Heart right ventricle (tissue), 16 donors: ENCODE data around the gene TMEM167B. TPM values are rescaled to one million over a fixed set of nuclear protein-coding genes. Genes with fewer than 3 reads are reported as not detected.

ENCODE experiments used
- ATAC-seq, 8 donors: fragments of 200-7000 bp; cut with Tn5 transposase; one replicate each; pipeline ENCODE4 v1.9.1; 2020; ENCODE audit warnings: mild to moderate bottlenecking in 8 of 8, moderate library complexity in 8 of 8, moderate number of reproducible peaks in 1 of 8
- DNase-seq, 2 donors: peaks; one replicate each; pipeline ENCODE4 v3.0.0-alpha.2; 2020
- H3K27ac ChIP-seq, 10 donors: fragments of 200-600 bp; sonication (generic) in 2 of 10; one replicate each; pipeline versions ENCODE4 v1.5.0 to v1.8.0; 2020 to 2022; ENCODE audit warnings: mild to moderate bottlenecking in 3 of 10
- H3K27me3 ChIP-seq, 7 donors: fragments of 200-600 bp; one replicate each; pipeline ENCODE4 v1.8.0; 2021 to 2022; ENCODE audit warnings: mild to moderate bottlenecking in 2 of 7
- H3K36me3 ChIP-seq, 9 donors: fragments of 200-600 bp; sonication (generic) in 1 of 9; one replicate each; pipeline versions ENCODE4 v1.5.0 to v1.8.0; 2020 to 2022; ENCODE audit warnings: mild to moderate bottlenecking in 2 of 9
- H3K4me1 ChIP-seq, 9 donors: fragments of 200-600 bp; sonication (generic) in 1 of 9; one replicate each; pipeline versions ENCODE4 v1.5.0 to v1.8.0; 2020 to 2022; ENCODE audit warnings: mild to moderate bottlenecking in 4 of 9
- H3K4me3 ChIP-seq, 10 donors: fragments of 200-600 bp; sonication (generic) in 2 of 10; one replicate each; pipeline versions ENCODE4 v1.5.0 to v1.8.0; 2020 to 2022; ENCODE audit warnings: mild to moderate bottlenecking in 7 of 10, moderate library complexity in 2 of 10
- H3K9me3 ChIP-seq, 11 donors: fragments of 200-600 bp in 10 of 11; sonication (generic) in 2 of 11; one replicate each; pipeline versions ENCODE4 v1.5.0 to v1.8.0; 2013 to 2022; ENCODE audit warnings: mild to moderate bottlenecking in 2 of 11, control low read depth in 1 of 11, moderate library complexity in 1 of 11
- CTCF ChIP-seq, 9 donors: fragments of 200-600 bp; sonication (generic) in 2 of 9; IDR thresholded peaks; one replicate each; pipeline versions ENCODE4 v1.5.0 to v1.8.0; 2021 to 2022; ENCODE audit warnings: antibody characterized with exemption in 9 of 9, mild to moderate bottlenecking in 5 of 9, moderate library complexity in 1 of 9
- WGBS, 2 donors: extraction: QIAGEN DNeasy Blood & Tissue Kit; methylation state at CpG; one replicate each; pipeline ENCODE4 v1.1.7; 2013; ENCODE audit warnings: inconsistent platforms in 1 of 2; 5-methylcytosine and 5-hydroxymethylcytosine counted together
- intact Hi-C, 10 donors: fragments of 100-400 bp; cut with DNase I; formaldehyde crosslinking; loops; one replicate each; pipeline versions ENCODE4 v1.11.1 to v1.14.2; 2022
- polyA plus RNA-seq, 2 donors: library from polyadenylated mRNA; stranded (reverse); fragments of 200-250 nt; gene quantifications; one replicate each; pipeline ENCODE4 v1.2.3, GENCODE V29; 2013
- total RNA-seq, 10 donors: library from RNA; stranded (reverse); fragmentation: NEBNext Ultra II Directional in 3 of 10; extraction: Animal tissue kit (Norgen Biotek cat#: 25700) in 3 of 10; gene quantifications; one replicate each; pipeline versions ENCODE4 v1.2.1 to v1.2.4, GENCODE V29; 2021 to 2023
- donor health status: Arrhythmogenic right ventricular cardiomyopathy.
- donor health status: ischemic (EF 13 %, LVEDD 7.1; RV severe dilation, severe dysfunction).
- donor health status: healthy with polysubstance abuse.
- donor health status: DM: no; HTN: yes; CAD: no.
- donor health status: DM: no; HTN: no; CAD: no.
- donor health status: ischemic (EF 25% LVEDD 6.9; RV normal size, moderate dysfunction).
- donor health status: ischemic (EF 25% LVEDD 5.7; RV mildly dilated, moderate dysfunction).
- donor health status: healthy.
- donor health status: DM: yes; HTN: yes; CAD: no.
- donor health status: Ischemic cardiomyopathy.
- donor health status: ischemic (EF 35%, LVEDD 5.7; RV mildly dilated, moderate dysfunction).
- donor health status: nonischemic (EF 11% LVEDD 7.7; RV severe dilation, severe dysfunction).
- donor health status: DM: yes; HTN: yes; CAD: no.
- donor health status: PGD.
- donor health status: ischemic (EF 29% LVEDD 5.4; RV normal size, mild dysfunction).
- donor health status: nonischemic (EF 23%, LVEDD 6.1; RV moderate dilation, normal function).

Gene TMEM167B
- total and polyA plus RNA-seq, 12 donors = 12.0 to 52.9 (median 40.5) TPM

DNA sequence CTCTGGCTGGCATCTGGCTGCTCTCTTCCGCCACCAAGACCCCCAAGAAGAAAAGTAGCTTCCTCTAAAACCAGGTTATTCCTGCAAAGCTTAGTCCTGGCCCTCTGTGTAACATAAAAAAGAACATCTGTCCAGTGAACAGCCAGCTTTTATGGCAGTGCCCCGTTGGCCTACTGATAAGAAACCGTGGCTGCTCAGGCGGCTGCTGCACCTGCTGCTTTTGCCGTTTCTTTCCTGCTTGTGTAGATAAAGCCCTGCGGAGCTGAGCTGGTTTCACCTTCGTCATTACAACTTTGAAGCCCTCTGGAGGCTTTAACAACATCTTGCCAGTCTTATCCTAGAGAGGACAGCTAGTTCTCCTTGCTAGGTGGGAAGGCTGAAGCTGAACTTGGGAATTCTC, 43.9 kb downstream of the TMEM167B start:
- TF ChIP-seq CTCF (IDR thresholded peaks at IDR 0.05) = no peak
- intact Hi-C loops = no loop called here
- no peak for DNase-seq
- ATAC-seq = peak in 3 of 8 donors; percentile 17 to 49 (median 33)
- no peaks in the 10 kb centered on the region for H3K27me3 ChIP-seq
- peaks cover 0 to 18% (median 13%) of the 10 kb centered on the region in 9 donors for H3K4me1 ChIP-seq
- no peak overlapping the region for H3K4me3 ChIP-seq
- peak overlapping the region in 2 of 10 donors; percentile 13 to 40 for H3K27ac ChIP-seq
- WGBS, 2 donors = 32 to 40% methylated on average over 7 of the region's 7 CpGs
- no peaks in the 10 kb centered on the region for H3K9me3 ChIP-seq
- H3K36me3 ChIP-seq = no peaks in the 10 kb centered on the region

DNA sequence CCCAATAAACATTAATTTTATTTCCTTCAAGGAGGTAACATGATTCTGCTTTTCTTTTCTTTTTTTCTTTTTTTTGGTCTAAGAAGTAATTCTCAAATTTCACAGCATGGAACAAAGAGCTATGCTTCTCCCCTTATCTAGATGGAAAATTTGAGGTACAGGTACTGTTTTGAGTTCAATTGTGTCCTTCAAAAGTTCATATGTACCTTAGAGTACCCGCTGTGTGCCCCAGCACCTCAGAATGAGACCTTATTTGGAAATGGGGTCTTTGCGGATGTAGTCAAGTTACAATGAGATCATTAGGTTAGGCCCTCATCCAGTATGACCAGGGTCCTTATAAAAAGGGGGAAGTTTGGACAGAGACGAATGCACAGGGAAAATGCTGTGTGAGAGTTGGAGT, 45.4 kb downstream of the TMEM167B start:
- no peak for DNase-seq
- Histone ChIP-seq H3K4me1 (peaks cover 0 to 18% (median 13%) of the 10 kb centered on the region in 9 donors), H3K27me3 (no peaks in the 10 kb centered on the region), H3K36me3 (no peaks in the 10 kb centered on the region), H3K9me3 (no peaks in the 10 kb centered on the region), H3K27ac (no peak overlapping the region), H3K4me3 (no peak overlapping the region)
- intact Hi-C loops = no loop called here
- ATAC-seq = no peak
- no peak for TF ChIP-seq CTCF (IDR thresholded peaks at IDR 0.05)
- WGBS, 2 donors = 88 to 93% methylated on average over 3 of the region's 3 CpGs

GRCh38 chr1:109136766-109137165, 46.2 kb downstream of the TMEM167B start:
- TF ChIP-seq CTCF (IDR thresholded peaks at IDR 0.05) = no peak
- ATAC-seq (no peak), DNase-seq (no peak)
- H3K27me3 ChIP-seq = no peaks in the 10 kb centered on the region
- 85 to 88% methylated on average over 6 of the region's 6 CpGs for WGBS, 2 donors
- intact Hi-C loops = no loop called here
- peaks cover 0 to 18% (median 13%) of the 10 kb centered on the region in 9 donors for H3K4me1 ChIP-seq
- no peaks in the 10 kb centered on the region for H3K9me3 ChIP-seq
- no peak overlapping the region for H3K4me3 ChIP-seq
- no peak overlapping the region for H3K27ac ChIP-seq
- no peaks in the 10 kb centered on the region for H3K36me3 ChIP-seq

DNA sequence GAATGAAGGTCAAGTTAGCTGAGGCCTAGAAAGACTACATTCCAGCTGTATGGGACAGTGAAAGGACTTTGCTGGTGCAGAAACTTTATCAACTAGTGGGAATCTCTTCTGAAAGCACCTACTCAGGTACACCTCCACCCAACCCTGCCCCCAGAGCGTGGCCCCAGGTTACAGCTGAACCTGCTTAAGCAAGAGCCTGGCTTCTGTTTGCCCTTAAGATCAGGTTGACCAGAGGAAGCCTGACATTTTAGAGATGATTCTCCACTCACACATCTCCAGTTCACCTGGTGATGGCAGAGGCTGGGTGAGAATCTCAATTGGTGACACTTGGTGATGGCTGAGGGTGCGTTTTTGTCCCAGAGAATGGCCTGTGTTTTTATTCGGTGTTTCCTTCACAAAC, 47.4 kb downstream of the TMEM167B start:
- ATAC-seq (no peak), DNase-seq (no peak)
- no peaks in the 10 kb centered on the region for H3K36me3 ChIP-seq
- H3K27ac ChIP-seq = no peak overlapping the region
- TF ChIP-seq CTCF (IDR thresholded peaks at IDR 0.05) = no peak
- WGBS, 2 donors = 81 to 93% methylated on average over 3 of the region's 3 CpGs
- H3K4me1 ChIP-seq = peaks cover 0 to 18% (median 13%) of the 10 kb centered on the region in 9 donors
- H3K27me3 ChIP-seq = no peaks in the 10 kb centered on the region
- intact Hi-C loops = no loop called here
- no peak overlapping the region for H3K4me3 ChIP-seq
- H3K9me3 ChIP-seq = no peaks in the 10 kb centered on the region
